Measurements from ENCODE around the gene PLXNA3. TPM values are rescaled to one million over a fixed set of nuclear protein-coding genes. Genes with fewer than 3 reads are reported as not detected.

The PLXNA3 gene
- total and polyA plus RNA-seq, 10 of the 15 experiments (the other 5 are each of a cell fraction or from before 2014, with no cell fraction given) = 0.26 to 26.8 (median 3.4) TPM

GRCh38 chrX:154478728-154479622 is 20.9 kb downstream of the PLXNA3 start, which contains the start of gene LAGE3 (continued):
- TF ChIP-seq NFYB (IDR thresholded peaks at IDR 0.05; ENCODE audit: insufficient read depth, low read depth, low read length) = no peak
- TF ChIP-seq EP300 (IDR thresholded peaks at IDR 0.05; ENCODE audit: borderline replicate concordance in 1 of 2, control insufficient read depth in 1 of 2, low read depth in 2 of 2, low read length in 2 of 2) = no peak; a peak in 1 of 4 replicates
- TF ChIP-seq NBN (IDR thresholded peaks at IDR 0.05) = peak; percentile 64; the same call in 1 of the 2 replicates
- no peak for TF ChIP-seq ATF3 (IDR thresholded peaks at IDR 0.05; ENCODE audit: borderline replicate concordance, extremely low read depth, low read depth, low read length)
- TF ChIP-seq PML (IDR thresholded peaks at IDR 0.05; ENCODE audit: low read length) = peak; percentile 79
- no peak for TF ChIP-seq SREBF2 (IDR thresholded peaks at IDR 0.05; ENCODE audit: low read length)
- TF ChIP-seq MTA2 (IDR thresholded peaks at IDR 0.05; ENCODE audit: low read depth) = no peak
- TF ChIP-seq REST (IDR thresholded peaks at IDR 0.05; ENCODE audit: low read depth, low read length) = no peak
- no peak for TF ChIP-seq SUZ12 (IDR thresholded peaks at IDR 0.05; ENCODE audit: unreplicated experiment)
- TF ChIP-seq, protein P1, sequence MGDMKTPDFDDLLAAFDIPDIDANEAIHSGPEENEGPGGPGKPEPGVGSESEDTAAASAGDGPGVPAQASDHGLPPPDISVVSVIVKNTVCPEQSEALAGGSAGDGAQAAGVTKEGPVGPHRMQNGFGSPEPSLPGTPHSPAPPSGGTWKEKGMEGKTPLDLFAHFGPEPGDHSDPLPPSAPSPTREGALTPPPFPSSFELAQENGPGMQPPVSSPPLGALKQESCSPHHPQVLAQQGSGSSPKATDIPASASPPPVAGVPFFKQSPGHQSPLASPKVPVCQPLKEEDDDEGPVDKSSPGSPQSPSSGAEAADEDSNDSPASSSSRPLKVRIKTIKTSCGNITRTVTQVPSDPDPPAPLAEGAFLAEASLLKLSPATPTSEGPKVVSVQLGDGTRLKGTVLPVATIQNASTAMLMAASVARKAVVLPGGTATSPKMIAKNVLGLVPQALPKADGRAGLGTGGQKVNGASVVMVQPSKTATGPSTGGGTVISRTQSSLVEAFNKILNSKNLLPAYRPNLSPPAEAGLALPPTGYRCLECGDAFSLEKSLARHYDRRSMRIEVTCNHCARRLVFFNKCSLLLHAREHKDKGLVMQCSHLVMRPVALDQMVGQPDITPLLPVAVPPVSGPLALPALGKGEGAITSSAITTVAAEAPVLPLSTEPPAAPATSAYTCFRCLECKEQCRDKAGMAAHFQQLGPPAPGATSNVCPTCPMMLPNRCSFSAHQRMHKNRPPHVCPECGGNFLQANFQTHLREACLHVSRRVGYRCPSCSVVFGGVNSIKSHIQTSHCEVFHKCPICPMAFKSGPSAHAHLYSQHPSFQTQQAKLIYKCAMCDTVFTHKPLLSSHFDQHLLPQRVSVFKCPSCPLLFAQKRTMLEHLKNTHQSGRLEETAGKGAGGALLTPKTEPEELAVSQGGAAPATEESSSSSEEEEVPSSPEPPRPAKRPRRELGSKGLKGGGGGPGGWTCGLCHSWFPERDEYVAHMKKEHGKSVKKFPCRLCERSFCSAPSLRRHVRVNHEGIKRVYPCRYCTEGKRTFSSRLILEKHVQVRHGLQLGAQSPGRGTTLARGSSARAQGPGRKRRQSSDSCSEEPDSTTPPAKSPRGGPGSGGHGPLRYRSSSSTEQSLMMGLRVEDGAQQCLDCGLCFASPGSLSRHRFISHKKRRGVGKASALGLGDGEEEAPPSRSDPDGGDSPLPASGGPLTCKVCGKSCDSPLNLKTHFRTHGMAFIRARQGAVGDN (IDR thresholded peaks at IDR 0.05) = peak; percentile 59; the same call in 1 of the 2 replicates
- no peak for TF ChIP-seq NFYA (IDR thresholded peaks at IDR 0.05; ENCODE audit: borderline replicate concordance, low read depth, low read length)
- TF ChIP-seq YBX1 (IDR thresholded peaks at IDR 0.05) = no peak
- TF ChIP-seq POLR2AphosphoS5 (IDR thresholded peaks at IDR 0.05; ENCODE audit: low read length) = no peak
- no peak for TF ChIP-seq RBBP5 (conservative IDR thresholded peaks at IDR 0.05)
- TF ChIP-seq RELA (IDR thresholded peaks at IDR 0.05; ENCODE audit: borderline replicate concordance, partially characterized antibody) = peak; percentile 29
- TF ChIP-seq FOXK2 (IDR thresholded peaks at IDR 0.05) = no peak
- peak; percentile 45 for TF ChIP-seq MXI1 (IDR thresholded peaks at IDR 0.05; ENCODE audit: low read depth, low read length)
- TF ChIP-seq BACH1 (IDR thresholded peaks at IDR 0.05; ENCODE audit: borderline replicate concordance) = peak; percentile 65
- peak; percentile 39; the same call in 1 of the 2 replicates for TF ChIP-seq CREB1 (IDR thresholded peaks at IDR 0.05; ENCODE audit: low read depth)
- peak; percentile 35; the same call in 1 of the 2 replicates for TF ChIP-seq PKNOX1 (IDR thresholded peaks at IDR 0.05)
- TF ChIP-seq RB1 (IDR thresholded peaks at IDR 0.05; ENCODE audit: borderline replicate concordance) = peak; percentile 99
